Gastroesophageal sphincter (tissue), 4 donors: ENCODE data around the gene MRPL22. TPM values are rescaled to one million over a fixed set of nuclear protein-coding genes. Genes with fewer than 3 reads are reported as not detected.
"Not testable (repeated sequence)": the region's sequence is repeated elsewhere in the genome, so short reads cannot be mapped to it uniquely, and the experiment has no call there.

ENCODE experiments used
- ATAC-seq: fragments of 150-250 bp; one replicate; pipeline ENCODE4 v1.9.1; 2016; ENCODE audit warnings: mild to moderate bottlenecking, moderate library complexity
- H3K27ac ChIP-seq, 4 donors: fragments of 200-600 bp; sonication (generic) in 3 of 4; 1 replicate in 3 of 4; 2 replicates in 1 of 4; pipeline ENCODE4 v1.5.1; 2016 to 2019
- H3K27me3 ChIP-seq: fragments of 200-600 bp; sonication (generic); one replicate; pipeline ENCODE4 v1.5.1; 2019
- H3K36me3 ChIP-seq, 2 donors: fragments of 200-600 bp; sonication (generic); one replicate each; pipeline ENCODE4 v1.5.1; 2019; ENCODE audit warnings: control low read depth in 1 of 2
- H3K4me1 ChIP-seq, 3 donors: fragments of 200-600 bp; sonication (generic); 1 replicate in 2 of 3; 2 replicates in 1 of 3; pipeline ENCODE4 v1.5.1; 2016 to 2019; ENCODE audit warnings: control low read depth in 2 of 3
- H3K4me3 ChIP-seq, 2 donors: fragments of 200-600 bp; sonication (generic); one replicate each; pipeline ENCODE4 v1.5.1; 2019; ENCODE audit warnings: mild to moderate bottlenecking in 1 of 2, moderate library complexity in 1 of 2
- H3K9me3 ChIP-seq, 3 donors: fragments of 200-600 bp; sonication (generic); one replicate each; pipeline ENCODE4 v1.5.1; 2017 to 2019; ENCODE audit warnings: control low read depth in 2 of 3
- CTCF ChIP-seq, 4 experiments: fragments of 200-600 bp in 2 of 4; fragments of 450-650 bp in 2 of 4; sonication (generic) in 1 of 4; IDR thresholded peaks; one replicate each; pipeline ENCODE4 v1.5.1; 2017 to 2019; ENCODE audit warnings: antibody characterized with exemption in 4 of 4, mild to moderate bottlenecking in 2 of 4, moderate library complexity in 2 of 4
- EP300 ChIP-seq: sonication (generic); formaldehyde crosslinking; IDR thresholded peaks from one replicate; pipeline ENCODE4 v1.6.1; 2017; ENCODE audit warnings: antibody characterized with exemption, mild to moderate bottlenecking
- POLR2A ChIP-seq, 2 donors: fragments of 450-650 bp; IDR thresholded peaks; one replicate each; pipeline ENCODE4 v1.6.1; 2017; ENCODE audit warnings: antibody characterized with exemption in 2 of 2, mild to moderate bottlenecking in 2 of 2, moderate library complexity in 1 of 2
- POLR2AphosphoS5 ChIP-seq: sonication (generic); formaldehyde crosslinking; IDR thresholded peaks from one replicate; pipeline ENCODE4 v1.6.1; 2017; ENCODE audit warnings: antibody characterized with exemption
- WGBS, 2 donors: methylation state at CpG; one replicate each; pipeline ENCODE4 v1.1.5; 2018; ENCODE audit warnings: low coverage in 1 of 2; 5-methylcytosine and 5-hydroxymethylcytosine counted together
- total RNA-seq, 4 donors: library from RNA; depleted of rRNA; stranded (reverse); fragments of >200 nt; gene quantifications; one replicate each; pipeline ENCODE4 v1.1.0, GENCODE V29; 2016

Gene MRPL22
- total RNA-seq, 4 donors from 2014 or later = 14.8 to 23.5 (median 20.5) TPM

- no peak for ATAC-seq
- no peaks in the 10 kb centered on the region for H3K4me1 ChIP-seq
- no peaks in the 10 kb centered on the region for H3K9me3 ChIP-seq
- no peak for TF ChIP-seq POLR2A (IDR thresholded peaks at IDR 0.05)
- peak in 2 of 4 experiments; percentile 18 to 30 for TF ChIP-seq CTCF (IDR thresholded peaks at IDR 0.05)
- no peak overlapping the region for H3K27ac ChIP-seq
- H3K27me3 ChIP-seq = no peaks in the 10 kb centered on the region
- H3K36me3 ChIP-seq = peaks cover 0 to 61% of the 10 kb centered on the region in 2 donors
- 61 to 74% methylated on average over 5 of the region's 5 CpGs for WGBS, 2 donors
- H3K4me3 ChIP-seq = no peak overlapping the region
Measured at GRCh38 chr5:154967421-154968024, 26.6 kb downstream of the MRPL22 start.

DNA sequence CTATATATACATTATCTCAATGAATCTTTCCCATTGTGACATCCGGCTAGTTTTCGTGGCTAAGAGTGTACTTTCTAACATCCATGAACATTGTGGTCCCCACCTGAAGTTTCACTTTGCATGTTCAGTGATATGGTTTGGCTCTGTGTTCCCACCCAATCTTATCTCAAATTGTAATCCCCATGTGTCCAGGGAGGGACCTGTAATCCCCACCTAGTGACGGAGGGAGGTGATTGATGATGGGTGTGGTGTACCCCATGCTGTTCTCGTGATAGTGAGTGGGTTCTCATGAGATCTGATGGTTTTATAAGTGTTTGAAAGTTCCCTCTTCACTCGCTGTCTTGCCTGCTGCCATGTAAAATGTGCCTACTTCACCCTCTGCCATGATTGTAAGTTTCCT, 28.1 kb downstream of the MRPL22 start:
- TF ChIP-seq POLR2A (IDR thresholded peaks at IDR 0.05) (no peak), CTCF (IDR thresholded peaks at IDR 0.05) (no peak), EP300 (no peak), POLR2AphosphoS5 (no peak)
- H3K4me3 ChIP-seq = no peak overlapping the region
- H3K9me3 ChIP-seq = no peaks in the 10 kb centered on the region
- no peaks in the 10 kb centered on the region for H3K27me3 ChIP-seq
- WGBS, 2 donors = 92 to 100% methylated on average over 1 to 5 of the region's 5 CpGs
- ATAC-seq = no peak
- H3K4me1 ChIP-seq = no peaks in the 10 kb centered on the region
- no peak overlapping the region for H3K27ac ChIP-seq
- H3K36me3 ChIP-seq = peaks cover 0 to 53% of the 10 kb centered on the region in 2 donors

- no peak overlapping the region for H3K27ac ChIP-seq
- H3K4me1 ChIP-seq = no peaks in the 10 kb centered on the region
- TF ChIP-seq POLR2A (IDR thresholded peaks at IDR 0.05) (no peak), POLR2AphosphoS5 (no peak), EP300 (no peak), CTCF (IDR thresholded peaks at IDR 0.05) (no peak)
- ATAC-seq = no peak
- no peaks in the 10 kb centered on the region for H3K9me3 ChIP-seq
- H3K27me3 ChIP-seq = no peaks in the 10 kb centered on the region
- peaks cover 0 to 44% of the 10 kb centered on the region in 2 donors for H3K36me3 ChIP-seq
- no peak overlapping the region for H3K4me3 ChIP-seq
Measured at GRCh38 chr5:154970759-154971158, 29.9 kb downstream of the MRPL22 start.

GRCh38 chr5:154971501-154971900, 30.6 kb downstream of the MRPL22 start:
- no peaks in the 10 kb centered on the region for H3K27me3 ChIP-seq
- H3K36me3 ChIP-seq = peaks cover 0 to 40% of the 10 kb centered on the region in 2 donors
- no peaks in the 10 kb centered on the region for H3K9me3 ChIP-seq
- no peak overlapping the region for H3K4me3 ChIP-seq
- 83 to 90% methylated on average over 1 to 2 of the region's 2 CpGs for WGBS, 2 donors
- TF ChIP-seq POLR2AphosphoS5 (no peak), CTCF (IDR thresholded peaks at IDR 0.05) (no peak), EP300 (no peak), POLR2A (IDR thresholded peaks at IDR 0.05) (no peak)
- no peak for ATAC-seq
- no peak overlapping the region for H3K27ac ChIP-seq
- no peaks in the 10 kb centered on the region for H3K4me1 ChIP-seq

DNA sequence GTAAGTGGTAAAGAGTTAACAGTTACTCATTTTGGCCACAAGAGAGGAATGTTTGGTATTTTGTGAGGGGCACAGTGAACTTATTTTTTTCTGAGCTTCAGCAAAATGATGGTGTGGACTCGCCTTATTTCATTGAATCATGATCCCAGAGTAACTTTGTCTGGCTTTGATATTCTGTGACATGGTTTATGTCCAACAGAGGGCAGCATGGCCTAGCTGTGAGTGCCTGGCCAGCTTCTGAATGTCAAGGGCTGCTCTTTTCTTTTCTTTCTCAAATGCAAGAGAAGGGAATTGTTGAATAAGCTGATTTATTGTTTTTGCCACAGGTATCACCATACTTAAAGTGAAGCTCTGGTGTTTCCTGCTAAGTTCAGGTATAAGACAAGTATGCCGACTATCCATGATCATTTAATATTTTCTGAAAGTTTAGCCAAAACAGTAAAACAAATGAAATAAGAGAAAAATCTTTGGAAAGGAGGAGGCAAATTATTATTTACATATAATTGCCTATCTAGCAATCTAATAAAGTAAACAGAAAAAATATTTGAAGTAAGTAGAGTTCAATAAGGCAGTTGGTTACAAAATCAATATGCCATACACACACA, 31.7 kb downstream of the MRPL22 start:
- Histone ChIP-seq H3K27me3 (no peaks in the 10 kb centered on the region), H3K27ac (no peak overlapping the region), H3K4me1 (no peaks in the 10 kb centered on the region), H3K9me3 (no peaks in the 10 kb centered on the region), H3K36me3 (peaks cover 0 to 30% of the 10 kb centered on the region in 2 donors), H3K4me3 (no peak overlapping the region)
- ATAC-seq = no peak
- TF ChIP-seq CTCF (IDR thresholded peaks at IDR 0.05) (peak; percentile 13 to 57 (median 22)), EP300 (no peak)
- WGBS, 2 donors = 55 to 88% methylated on average over 2 of the region's 2 CpGs

- not testable (repeated sequence) for H3K9me3 ChIP-seq, H3K36me3 ChIP-seq, H3K27me3 ChIP-seq, H3K4me3 ChIP-seq, ATAC-seq, H3K4me1 ChIP-seq, H3K27ac ChIP-seq
- WGBS, 2 donors = 90 to 98% methylated on average over 5 to 9 of the region's 9 CpGs
Measured at GRCh38 chr5:154976082-154976481, 35.2 kb downstream of the MRPL22 start.
